ENCODE data around the gene TAPBP. TPM values are rescaled to one million over a fixed set of nuclear protein-coding genes. Genes with fewer than 3 reads are reported as not detected.
A peak's percentile ranks its signal among the peaks of the same experiment; 100 is the strongest.
"Not testable (repeated sequence)": the region's sequence is repeated elsewhere in the genome, so short reads cannot be mapped to it uniquely, and the experiment has no call there.

The TAPBP gene
- total RNA-seq, 1 experiment from 2014 or later, result 15.4 TPM

DNA sequence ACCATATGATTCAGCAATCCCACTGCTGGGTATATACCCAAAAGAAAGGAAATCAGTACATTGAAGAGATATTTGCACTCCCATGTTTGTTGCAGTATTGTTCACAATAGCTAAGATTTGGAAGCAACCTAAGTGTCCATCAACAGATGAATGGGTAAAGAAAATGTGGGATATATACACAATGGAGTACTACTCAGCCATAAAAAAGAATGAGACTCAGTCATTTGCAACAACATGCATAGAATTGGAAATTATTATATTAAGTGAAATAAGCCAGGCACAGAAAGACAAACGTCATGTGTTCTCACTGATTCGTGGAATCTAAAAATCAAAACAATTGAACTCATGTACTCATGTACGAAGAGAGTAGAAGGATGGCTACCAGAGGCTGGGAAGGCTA lies 51.4 kb downstream of the TAPBP start:
- not testable (repeated sequence) for H3K4me1 ChIP-seq; H3K27me3 ChIP-seq; H3K9me3 ChIP-seq (replicated peaks); DNase-seq; H3K4me3 ChIP-seq; H3K27ac ChIP-seq
- H3K36me3 ChIP-seq, result peaks cover 16% of the 10 kb centered on the region; the same call in 1 of the 2 replicates

DNA sequence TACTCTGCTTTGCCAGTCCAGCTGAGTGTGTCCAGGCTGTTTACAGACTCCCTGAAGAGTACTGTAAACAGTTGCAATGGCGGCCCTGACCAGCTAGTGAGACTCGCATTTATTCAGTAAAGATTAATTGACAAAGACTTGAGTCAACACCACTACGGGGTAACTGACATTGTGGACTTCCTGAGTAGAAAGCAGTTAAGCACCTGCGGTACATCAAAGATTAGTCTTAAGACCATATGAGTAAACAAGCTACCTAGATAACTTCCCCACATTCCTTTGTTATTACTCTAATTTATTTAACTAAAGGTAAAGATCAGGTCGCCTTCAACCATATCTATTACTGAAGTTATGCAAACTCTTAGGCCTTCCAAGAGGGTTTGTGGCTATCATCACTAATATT lies 54.8 kb downstream of the TAPBP start:
- Histone ChIP-seq H3K27me3 (no peaks in the 10 kb centered on the region), H3K27ac (no peak overlapping the region), H3K4me1 (no peaks in the 10 kb centered on the region), H3K36me3 (peaks cover 17% of the 10 kb centered on the region; the same call in 1 of the 2 replicates), H3K4me3 (no peak overlapping the region), H3K9me3 (replicated peaks) (no peaks in the 10 kb centered on the region)
- no peak for DNase-seq

DNA sequence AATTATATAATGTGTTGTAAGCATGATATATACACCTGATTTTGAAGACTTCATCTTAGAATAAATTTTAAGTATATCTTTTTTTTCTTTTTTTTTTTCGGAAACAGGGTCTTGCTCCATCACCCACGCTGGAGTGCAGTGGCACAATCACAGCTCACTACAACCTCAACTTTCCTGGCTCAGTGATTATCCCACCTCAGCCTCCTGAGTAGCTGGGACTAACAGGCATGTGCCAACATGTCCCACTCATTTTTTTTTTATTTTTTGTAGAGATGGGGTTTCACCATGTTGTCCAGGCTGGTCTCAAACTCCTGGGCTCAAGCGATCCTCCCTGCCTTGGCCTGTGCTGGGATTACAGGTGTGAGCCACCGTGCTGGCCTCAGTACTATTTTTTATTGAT lies 59.3 kb downstream of the TAPBP start:
- no peaks in the 10 kb centered on the region for H3K4me1 ChIP-seq

DNA sequence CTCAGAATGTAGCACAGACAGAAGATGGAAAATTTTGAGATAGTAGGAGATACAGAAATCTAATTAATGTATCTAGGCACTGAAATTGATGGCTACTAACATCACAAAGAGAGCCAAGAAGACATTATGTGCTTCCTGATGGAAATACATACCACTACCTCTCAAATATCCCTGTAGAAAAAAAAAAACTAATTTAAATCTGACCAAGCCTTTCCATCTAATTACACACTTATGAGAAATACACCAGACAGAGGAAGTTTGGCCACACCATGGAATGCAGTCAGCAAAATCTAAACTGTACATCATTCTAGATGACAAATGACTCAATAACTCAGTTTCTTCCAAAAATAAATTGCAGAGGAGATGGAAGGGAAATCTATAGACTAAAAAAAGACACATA lies 61.1 kb downstream of the TAPBP start:
- Histone ChIP-seq H3K27me3 (no peaks in the 10 kb centered on the region), H3K4me3 (no peak overlapping the region), H3K27ac (no peak overlapping the region), H3K36me3 (peaks cover 7% of the 10 kb centered on the region; the same call in 1 of the 2 replicates), H3K9me3 (replicated peaks) (no peaks in the 10 kb centered on the region), H3K4me1 (no peaks in the 10 kb centered on the region; the same call in 1 of the 2 replicates)
- DNase-seq, result no peak

More for the DNA sequence above, 59.3 kb downstream of the TAPBP start:
- peaks cover 8% of the 10 kb centered on the region; the same call in 1 of the 2 replicates for H3K36me3 ChIP-seq
- DNase-seq, result no peak
- no peak overlapping the region for H3K4me3 ChIP-seq
- no peak overlapping the region for H3K27ac ChIP-seq
- no peaks in the 10 kb centered on the region for H3K27me3 ChIP-seq
- no peaks in the 10 kb centered on the region for H3K9me3 ChIP-seq (replicated peaks)

DNA sequence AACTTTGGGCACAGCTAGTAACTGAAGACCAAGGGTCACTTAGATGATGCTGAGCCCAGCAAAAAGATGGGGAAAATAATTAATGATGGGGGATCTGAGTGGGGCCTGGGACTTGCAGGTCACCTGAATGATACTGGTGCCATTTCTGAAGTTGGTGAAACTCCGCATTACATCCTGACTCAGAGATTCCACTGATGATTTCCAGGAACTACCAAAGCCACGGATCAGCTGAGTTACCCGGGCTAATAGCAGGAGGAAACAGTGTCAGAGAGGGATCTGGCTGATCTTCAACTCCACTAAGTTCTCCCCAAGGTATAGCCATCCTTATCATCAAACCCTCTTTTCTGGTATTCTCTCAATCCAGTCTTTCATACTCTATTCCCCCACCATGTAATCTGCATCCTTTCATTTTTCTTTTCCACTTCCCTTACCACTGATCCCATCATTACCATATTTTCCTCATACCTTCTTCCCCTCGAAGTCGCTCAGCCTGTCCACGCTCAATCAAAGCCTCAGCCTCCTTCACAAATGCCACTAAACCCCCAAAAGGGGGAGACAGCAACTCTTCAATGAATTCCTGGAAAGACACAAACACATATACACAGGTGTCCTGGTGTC lies 62.4 kb downstream of the TAPBP start:
- no peaks in the 10 kb centered on the region for H3K27me3 ChIP-seq
- H3K27ac ChIP-seq, result no peak overlapping the region
- no peak overlapping the region for H3K4me3 ChIP-seq
- no peaks in the 10 kb centered on the region; the same call in 1 of the 2 replicates for H3K4me1 ChIP-seq
- no peaks in the 10 kb centered on the region for H3K36me3 ChIP-seq
- H3K9me3 ChIP-seq (replicated peaks), result no peaks in the 10 kb centered on the region
- DNase-seq, result no peak

DNA sequence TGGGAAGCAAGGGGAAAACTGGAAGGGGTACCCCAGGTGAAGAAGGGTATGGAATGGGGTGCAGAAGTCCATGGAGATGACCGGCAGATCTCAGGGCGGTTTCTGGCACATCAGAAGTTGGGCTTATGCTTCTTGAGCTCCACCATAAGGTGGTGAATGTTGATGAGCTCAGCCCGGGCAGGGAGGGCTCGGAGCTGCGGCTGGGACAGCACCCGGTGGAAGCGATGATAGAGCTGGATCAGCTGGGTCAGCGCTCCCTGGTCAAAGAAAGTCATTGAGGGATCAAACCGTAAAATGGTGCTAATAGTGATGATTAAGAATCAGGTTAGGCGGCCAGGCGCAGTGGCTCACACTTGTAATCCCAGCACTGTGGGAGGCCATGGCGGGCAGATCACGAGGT lies 63.1 kb downstream of the TAPBP start:
- Histone ChIP-seq H3K27me3 (no peaks in the 10 kb centered on the region), H3K36me3 (no peaks in the 10 kb centered on the region), H3K27ac (no peak overlapping the region), H3K4me1 (no peaks in the 10 kb centered on the region; the same call in 1 of the 2 replicates), H3K9me3 (replicated peaks) (no peaks in the 10 kb centered on the region), H3K4me3 (no peak overlapping the region)
- no peak for DNase-seq

DNA sequence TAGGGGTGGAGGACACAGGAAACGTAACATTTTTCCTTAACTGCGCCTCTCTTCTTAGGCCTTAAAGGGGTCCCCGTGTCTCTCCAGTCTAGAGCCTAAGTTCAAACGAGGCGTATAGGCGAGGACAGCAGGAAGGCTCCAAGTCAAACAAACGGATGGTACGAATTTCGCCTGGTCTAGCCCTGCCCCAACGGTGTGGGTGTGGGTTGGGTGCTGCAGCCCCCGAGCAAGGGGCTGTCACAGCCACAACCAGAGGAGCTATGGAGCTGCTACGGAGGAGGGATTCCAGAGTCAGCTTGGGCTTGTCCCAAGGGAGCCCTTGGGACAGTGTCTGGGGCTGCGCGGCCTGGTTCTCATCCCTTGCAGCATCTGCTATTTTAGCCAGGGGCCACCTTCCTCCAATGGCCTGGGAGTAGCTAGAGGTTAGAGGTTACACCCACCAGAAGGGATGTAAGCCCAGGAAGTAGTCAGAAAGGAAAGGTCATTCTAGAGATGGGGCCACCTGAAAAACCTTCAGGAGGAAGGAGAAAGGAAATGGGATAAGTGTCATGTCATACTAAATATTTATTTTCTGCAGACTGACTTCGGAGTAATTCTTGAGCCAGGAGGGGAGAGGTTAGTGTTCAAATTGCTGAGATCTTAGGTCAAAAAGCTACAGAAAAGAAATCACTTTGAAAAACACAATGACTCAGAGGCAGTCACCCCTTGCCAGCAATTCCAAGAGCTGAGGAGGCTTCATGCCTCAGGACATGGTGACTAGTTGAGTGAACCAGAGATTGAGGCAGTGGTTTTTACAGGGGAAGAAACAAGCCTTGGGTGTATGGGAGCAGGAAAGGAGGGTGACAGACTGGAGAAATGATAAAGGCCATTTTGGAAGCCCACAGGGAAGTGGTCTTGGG lies 63.9 kb downstream of the TAPBP start:
- H3K9me3 ChIP-seq (replicated peaks), result no peaks in the 10 kb centered on the region

More for the DNA sequence above, 63.9 kb downstream of the TAPBP start:
- DNase-seq, result peak in 1 of 2 experiments; percentile 26
- H3K4me1 ChIP-seq, result no peaks in the 10 kb centered on the region; the same call in 1 of the 2 replicates
- no peaks in the 10 kb centered on the region for H3K36me3 ChIP-seq
- H3K27ac ChIP-seq, result peak overlapping the region; percentile 58
- no peaks in the 10 kb centered on the region for H3K27me3 ChIP-seq
- H3K4me3 ChIP-seq, result peak overlapping the region; percentile 64

Other genes with a start within 250 kb of the TAPBP start
- gene HLA-DPA1, start 240.4 kb downstream of the TAPBP start, total RNA-seq (2014; rRNA removed; shearing (Covaris generic)), result not detected in 2 replicates
- gene HLA-DPB1, start 238.1 kb downstream of the TAPBP start, total RNA-seq (2014; rRNA removed; shearing (Covaris generic)), result not detected in 2 replicates
- gene COL11A2, start 121.6 kb downstream of the TAPBP start, total RNA-seq (2014; rRNA removed; shearing (Covaris generic)), result 3.8 and 4.0 TPM in 2 replicates
- 24.4 and 25.9 TPM in 2 replicates for gene RXRB, start 113.4 kb downstream of the TAPBP start, total RNA-seq (2014; rRNA removed; shearing (Covaris generic))
- gene SLC39A7, start 113.2 kb downstream of the TAPBP start, total RNA-seq (2014; rRNA removed; shearing (Covaris generic)), result 71.8 and 75.1 TPM in 2 replicates
- 1.0 and 1.5 TPM in 2 replicates for gene HSD17B8, start 109.4 kb downstream of the TAPBP start, total RNA-seq (2014; rRNA removed; shearing (Covaris generic))
- 14.9 and 16.4 TPM in 2 replicates for gene RING1, start 105.6 kb downstream of the TAPBP start, total RNA-seq (2014; rRNA removed; shearing (Covaris generic))
- 32.7 and 33.8 TPM in 2 replicates for gene VPS52, start 42.2 kb downstream of the TAPBP start, total RNA-seq (2014; rRNA removed; shearing (Covaris generic))
- 5,924 and 6,385 TPM in 2 replicates for gene RPS18, start 42.0 kb downstream of the TAPBP start, total RNA-seq (2014; rRNA removed; shearing (Covaris generic))
- gene B3GALT4, start 37.0 kb downstream of the TAPBP start, total RNA-seq (2014; rRNA removed; shearing (Covaris generic)), result 0.84 and 0.95 TPM in 2 replicates
- 54.6 and 61.5 TPM in 2 replicates for gene WDR46, start 24.8 kb downstream of the TAPBP start, total RNA-seq (2014; rRNA removed; shearing (Covaris generic))
- 102 and 104 TPM in 2 replicates for gene PFDN6, start 24.5 kb downstream of the TAPBP start, total RNA-seq (2014; rRNA removed; shearing (Covaris generic))
- gene RGL2, start 15.1 kb downstream of the TAPBP start, total RNA-seq (2014; rRNA removed; shearing (Covaris generic)), result 14.3 and 20.9 TPM in 2 replicates
- 7.1 and 9.6 TPM in 2 replicates for gene ZBTB22, start 3.7 kb upstream of the TAPBP start, total RNA-seq (2014; rRNA removed; shearing (Covaris generic))
- 52.9 and 55.2 TPM in 2 replicates for gene DAXX, start 8.9 kb upstream of the TAPBP start, total RNA-seq (2014; rRNA removed; shearing (Covaris generic))
- 80.5 and 84.5 TPM in 2 replicates for gene KIFC1, start 77.7 kb upstream of the TAPBP start, total RNA-seq (2014; rRNA removed; shearing (Covaris generic))
- gene PHF1, start 96.9 kb upstream of the TAPBP start, total RNA-seq (2014; rRNA removed; shearing (Covaris generic)), result 21.8 and 25.5 TPM in 2 replicates
- 181 and 210 TPM in 2 replicates for gene CUTA, start 104.0 kb upstream of the TAPBP start, total RNA-seq (2014; rRNA removed; shearing (Covaris generic))
- 1.8 and 2.5 TPM in 2 replicates for gene SYNGAP1, start 106.0 kb upstream of the TAPBP start, total RNA-seq (2014; rRNA removed; shearing (Covaris generic))
- gene ZBTB9, start 140.5 kb upstream of the TAPBP start, total RNA-seq (2014; rRNA removed; shearing (Covaris generic)), result 9.0 and 11.4 TPM in 2 replicates

Data from SJCRH30 (cell line).